OCI-LY7 (cell line): ENCODE results near the gene CFAP69.

Experiments
- EZH2phosphoT487 ChIP-seq: fragments of 200-600 bp; sonication (generic); IDR thresholded peaks from 2 replicates; pipeline ENCODE4 v1.6.1; 2018; ENCODE audit warnings: low read depth, borderline replicate concordance, mild to moderate bottlenecking, mixed run types, antibody characterized with exemption, low read length, moderate library complexity, mixed read lengths
- TF ChIP-seq, protein P1 (sequence below): fragments of 200-600 bp; sonication (generic); conservative IDR thresholded peaks from 2 replicates; pipeline ENCODE4 v1.5.1; 2014; ENCODE audit warnings: mild to moderate bottlenecking, antibody characterized with exemption, low read length, moderate library complexity, mixed read lengths

DNA sequence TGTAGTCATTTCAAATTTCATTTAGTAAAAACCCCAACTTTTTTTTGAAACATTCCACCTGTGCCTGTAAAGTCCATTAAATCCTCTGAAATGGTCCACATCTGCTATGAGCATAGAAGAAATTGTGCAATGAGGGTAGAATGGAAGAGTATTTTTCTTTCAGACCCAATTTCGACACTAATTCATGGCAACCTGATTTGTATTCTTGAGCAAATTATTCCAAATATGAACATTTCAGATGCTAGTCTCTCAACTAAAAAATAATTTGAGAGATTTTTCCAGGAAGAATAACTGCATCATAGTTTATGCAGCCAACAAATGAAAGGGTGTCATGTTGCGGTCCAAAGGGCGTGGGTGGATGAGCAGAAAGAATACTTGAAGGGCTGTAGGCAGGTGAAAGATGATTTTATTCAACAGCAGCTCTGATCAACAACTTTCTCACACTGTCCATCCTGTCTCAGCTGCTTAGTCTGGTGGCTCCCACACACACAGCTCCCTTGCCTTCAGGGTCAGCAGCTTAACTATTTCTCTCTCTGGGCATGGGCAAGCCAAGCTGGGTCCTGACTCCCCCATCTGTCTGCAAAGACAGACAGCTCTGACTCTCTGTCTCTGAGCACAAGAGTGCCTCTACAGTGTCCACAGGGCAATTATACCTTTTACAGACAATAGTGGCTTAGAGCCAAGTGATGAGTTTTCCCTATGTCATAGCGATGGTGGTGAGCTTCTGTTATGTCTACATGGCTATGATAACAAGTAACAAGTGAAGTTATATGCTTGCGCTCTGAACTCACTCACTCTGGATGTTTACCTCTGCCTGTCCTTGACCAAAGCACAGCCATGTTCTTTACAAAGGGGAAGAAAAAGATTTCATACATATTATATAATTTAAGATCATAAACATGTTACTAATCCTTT is 21.9 kb upstream of the CFAP69 start:
- TF ChIP-seq, protein P1, sequence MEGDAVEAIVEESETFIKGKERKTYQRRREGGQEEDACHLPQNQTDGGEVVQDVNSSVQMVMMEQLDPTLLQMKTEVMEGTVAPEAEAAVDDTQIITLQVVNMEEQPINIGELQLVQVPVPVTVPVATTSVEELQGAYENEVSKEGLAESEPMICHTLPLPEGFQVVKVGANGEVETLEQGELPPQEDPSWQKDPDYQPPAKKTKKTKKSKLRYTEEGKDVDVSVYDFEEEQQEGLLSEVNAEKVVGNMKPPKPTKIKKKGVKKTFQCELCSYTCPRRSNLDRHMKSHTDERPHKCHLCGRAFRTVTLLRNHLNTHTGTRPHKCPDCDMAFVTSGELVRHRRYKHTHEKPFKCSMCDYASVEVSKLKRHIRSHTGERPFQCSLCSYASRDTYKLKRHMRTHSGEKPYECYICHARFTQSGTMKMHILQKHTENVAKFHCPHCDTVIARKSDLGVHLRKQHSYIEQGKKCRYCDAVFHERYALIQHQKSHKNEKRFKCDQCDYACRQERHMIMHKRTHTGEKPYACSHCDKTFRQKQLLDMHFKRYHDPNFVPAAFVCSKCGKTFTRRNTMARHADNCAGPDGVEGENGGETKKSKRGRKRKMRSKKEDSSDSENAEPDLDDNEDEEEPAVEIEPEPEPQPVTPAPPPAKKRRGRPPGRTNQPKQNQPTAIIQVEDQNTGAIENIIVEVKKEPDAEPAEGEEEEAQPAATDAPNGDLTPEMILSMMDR: no peak
- TF ChIP-seq EZH2phosphoT487: no peak
